Measurements from ENCODE around the gene EXO1. TPM values are rescaled to one million over a fixed set of nuclear protein-coding genes. Genes with fewer than 3 reads are reported as not detected.
A peak's percentile ranks its signal among the peaks of the same experiment; 100 is the strongest.
"Not testable (repeated sequence)": the region's sequence is repeated elsewhere in the genome, so short reads cannot be mapped to it uniquely, and the experiment has no call there.

EXO1 gene
- total and polyA plus RNA-seq, 9 of the 15 experiments (the other 6 are each of a cell fraction or from before 2014, with no cell fraction given): 36.0 to 125 (median 83.9) TPM

DNA sequence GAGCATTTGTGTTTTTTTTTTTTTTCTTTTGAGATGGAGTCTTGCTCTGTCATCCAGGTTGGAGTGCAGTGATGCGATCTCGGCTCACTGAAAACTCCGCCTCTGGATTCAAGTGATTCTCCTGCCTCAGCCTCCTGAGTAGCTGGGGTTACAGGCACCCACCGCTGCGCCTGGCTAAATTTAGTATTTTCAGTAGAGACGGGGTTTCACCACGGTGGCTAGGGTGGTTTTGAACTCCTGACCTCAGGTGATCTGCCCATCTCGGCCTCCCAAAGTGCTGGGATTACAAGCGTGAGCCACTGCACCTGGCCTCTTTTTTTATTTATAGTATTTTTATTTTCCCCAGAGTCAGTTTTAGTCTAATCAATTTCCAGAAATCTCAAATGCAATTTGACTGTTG is 21.4 kb upstream of the EXO1 start:
- WGBS (ENCODE audit: insufficient coverage, low coverage, missing lambda C conversion rate): 76% methylated on average over 9 of the region's 9 CpGs

GRCh38 chr1:241827264-241827663 is 20.7 kb upstream of the EXO1 start:
- 0 out of 2 replicates have a peak, but pooled peaks cover 2% of the 10 kb centered on the region for H3K9me3 ChIP-seq (replicated peaks; ENCODE audit: control insufficient read depth, insufficient read depth, low read depth, low read length)
- H3K4me1 ChIP-seq (replicated peaks in 1 of 2; ENCODE audit: control insufficient read depth in 2 of 2, insufficient read depth in 2 of 2, low read length in 2 of 2): peaks cover 2 to 12% of the 10 kb centered on the region in 2 experiments; a peak in 3 of 5 replicates
- H2AFZ ChIP-seq (ENCODE audit: low read depth, low read length): peak overlapping the region; percentile 3; the same call in 1 of the 2 replicates
- ATAC-seq: no peak
- no peak for DNase-seq (ENCODE audit: extremely low read depth in 1 of 4, low spot score in 3 of 4)
- no peaks in the 10 kb centered on the region for H3K9me1 ChIP-seq (ENCODE audit: control insufficient read depth, insufficient read depth, low read length)
- intact Hi-C loops (cut with micrococcal nuclease) (no loop called here), in situ Hi-C loops (cut with MboI) (no loop called here)
- H3K4me3 ChIP-seq: no peak overlapping the region
- BruUV-seq (replicated peaks): no TSS peak
- no peaks in the 10 kb centered on the region for H3K36me3 ChIP-seq (ENCODE audit: control insufficient read depth, insufficient read depth, low read length)
- no peaks in the 10 kb centered on the region for H3K27me3 ChIP-seq (ENCODE audit: control insufficient read depth in 2 of 2, insufficient read depth in 2 of 2, low read length in 2 of 2)
- no peaks in the 10 kb centered on the region for H3K79me2 ChIP-seq (ENCODE audit: control insufficient read depth, insufficient read depth, low read length)
- peak overlapping the region in 1 of 2 experiments; percentile 33; a peak in 1 of 4 replicates for H3K9ac ChIP-seq (ENCODE audit: insufficient read depth in 1 of 2, low read depth in 2 of 2, low read length in 2 of 2)
- H4K20me1 ChIP-seq (replicated peaks; ENCODE audit: control insufficient read depth, insufficient read depth, low read length): no peaks in the 10 kb centered on the region
- WGBS (ENCODE audit: insufficient coverage, low coverage, missing lambda C conversion rate): 94% methylated on average over 2 of the region's 2 CpGs
- FAIRE-seq: no peak
- H3K4me2 ChIP-seq (ENCODE audit: insufficient read depth, low read length): no peak overlapping the region
- ChIA-PET CTCF (ENCODE audit: low intra/inter-chr PET ratio) (no interaction called here), POLR2A (interaction anchor here (0.6 to 1.5 kb wide), 2 partner anchors 11 to 40 kb away, joined by 3 read pairs; no protein-coding TSS in a partner anchor)
- no peak overlapping the region for H3K27ac ChIP-seq (ENCODE audit: extremely low read depth, low read depth, low read length)
- TF ChIP-seq KLF10 (CRISPR knock-in tag; IDR thresholded peaks at IDR 0.05) (no peak), MLLT1 (IDR thresholded peaks at IDR 0.05) (no peak), L3MBTL2 (IDR thresholded peaks at IDR 0.05) (no peak), ZNF830 (CRISPR knock-in tag; IDR thresholded peaks at IDR 0.05) (no peak), RBFOX2 (IDR thresholded peaks at IDR 0.05; ENCODE audit: low read depth, low read length) (no peak), ZNF583 (CRISPR knock-in tag; IDR thresholded peaks at IDR 0.05) (no peak), SAP30 (IDR thresholded peaks at IDR 0.05; ENCODE audit: borderline replicate concordance, insufficient read depth, low read depth, low read length, poor library complexity, severe bottlenecking) (no peak), ZNF584 (CRISPR knock-in tag; IDR thresholded peaks at IDR 0.05; ENCODE audit: low read depth) (no peak)
- TF ChIP-seq, protein P1, sequence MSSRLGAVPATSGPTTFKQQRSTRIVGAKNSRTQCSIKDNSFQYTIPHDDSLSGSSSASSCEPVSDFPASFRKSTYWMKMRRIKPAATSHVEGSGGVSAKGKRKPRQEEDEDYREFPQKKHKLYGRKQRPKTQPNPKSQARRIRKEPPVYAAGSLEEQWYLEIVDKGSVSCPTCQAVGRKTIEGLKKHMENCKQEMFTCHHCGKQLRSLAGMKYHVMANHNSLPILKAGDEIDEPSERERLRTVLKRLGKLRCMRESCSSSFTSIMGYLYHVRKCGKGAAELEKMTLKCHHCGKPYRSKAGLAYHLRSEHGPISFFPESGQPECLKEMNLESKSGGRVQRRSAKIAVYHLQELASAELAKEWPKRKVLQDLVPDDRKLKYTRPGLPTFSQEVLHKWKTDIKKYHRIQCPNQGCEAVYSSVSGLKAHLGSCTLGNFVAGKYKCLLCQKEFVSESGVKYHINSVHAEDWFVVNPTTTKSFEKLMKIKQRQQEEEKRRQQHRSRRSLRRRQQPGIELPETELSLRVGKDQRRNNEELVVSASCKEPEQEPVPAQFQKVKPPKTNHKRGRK (tag; IDR thresholded peaks at IDR 0.05): no peak

More for the DNA sequence above, 21.4 kb upstream of the EXO1 start:
- H4K20me1 ChIP-seq (replicated peaks; ENCODE audit: control insufficient read depth, insufficient read depth, low read length); ATAC-seq; H3K27me3 ChIP-seq (ENCODE audit: control insufficient read depth in 2 of 2, insufficient read depth in 2 of 2, low read length in 2 of 2); H3K4me2 ChIP-seq (ENCODE audit: insufficient read depth, low read length); H3K27ac ChIP-seq (ENCODE audit: extremely low read depth, low read depth, low read length); H3K4me3 ChIP-seq; H3K9ac ChIP-seq (ENCODE audit: insufficient read depth in 1 of 2, low read depth in 2 of 2, low read length in 2 of 2); H3K9me3 ChIP-seq (replicated peaks; ENCODE audit: control insufficient read depth, insufficient read depth, low read depth, low read length); H3K9me1 ChIP-seq (ENCODE audit: control insufficient read depth, insufficient read depth, low read length); FAIRE-seq; CTCF ChIA-PET (ENCODE audit: low intra/inter-chr PET ratio); H3K79me2 ChIP-seq (ENCODE audit: control insufficient read depth, insufficient read depth, low read length); DNase-seq (ENCODE audit: extremely low read depth in 1 of 4, low spot score in 3 of 4); H3K36me3 ChIP-seq (ENCODE audit: control insufficient read depth, insufficient read depth, low read length); intact Hi-C loops (cut with micrococcal nuclease); in situ Hi-C loops (cut with MboI); H2AFZ ChIP-seq (ENCODE audit: low read depth, low read length); BruUV-seq (replicated peaks): not testable (repeated sequence)
- POLR2A ChIA-PET: interaction anchor here (1.3 kb wide), 1 partner anchor 19 kb away, joined by 4 read pairs; no protein-coding TSS in a partner anchor
- H3K4me1 ChIP-seq (replicated peaks in 1 of 2; ENCODE audit: control insufficient read depth in 2 of 2, insufficient read depth in 2 of 2, low read length in 2 of 2): peaks cover 2 to 12% of the 10 kb centered on the region in 2 experiments; a peak in 3 of 5 replicates
